HG02623 (cell line): Measurements from ENCODE around the gene ACSM6.
"Not testable (repeated sequence)": the region's sequence is repeated elsewhere in the genome, so short reads cannot be mapped to it uniquely, and the experiment has no call there.

Source experiments
- ATAC-seq: cut with Tn5 transposase; IDR thresholded peaks from one replicate; pipeline ENCODE4 v1.9.1; 2021; ENCODE audit warnings: moderate library complexity; ENCODE audit not compliant: unreplicated experiment

ACSM6 gene

GRCh38 chr10:95214369-95214768, 20.3 kb downstream of the ACSM6 start:
- ATAC-seq, result no peak

- ATAC-seq, result peak; percentile 79
Observed at GRCh38 chr10:95214793-95215192, 20.8 kb downstream of the ACSM6 start.

DNA sequence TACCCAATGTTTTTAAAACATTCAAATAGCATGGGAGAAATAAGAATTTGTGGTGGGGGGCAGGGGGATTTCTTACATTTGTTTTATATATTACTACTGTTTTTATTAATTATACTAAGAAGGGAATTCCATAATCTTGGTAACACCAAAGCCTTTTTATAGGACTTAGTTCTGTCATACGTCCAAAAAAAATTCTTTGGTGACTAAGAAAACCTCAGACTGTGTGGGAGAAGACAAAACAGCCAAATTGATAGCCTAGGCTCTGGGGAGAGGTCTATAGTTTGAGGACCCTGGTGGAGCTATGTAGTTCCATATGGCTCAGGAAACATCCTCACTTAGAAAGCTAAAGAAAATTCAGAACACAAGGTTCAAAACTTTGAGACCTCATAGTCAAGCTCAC, 23.4 kb downstream of the ACSM6 start:
- no peak for ATAC-seq

DNA sequence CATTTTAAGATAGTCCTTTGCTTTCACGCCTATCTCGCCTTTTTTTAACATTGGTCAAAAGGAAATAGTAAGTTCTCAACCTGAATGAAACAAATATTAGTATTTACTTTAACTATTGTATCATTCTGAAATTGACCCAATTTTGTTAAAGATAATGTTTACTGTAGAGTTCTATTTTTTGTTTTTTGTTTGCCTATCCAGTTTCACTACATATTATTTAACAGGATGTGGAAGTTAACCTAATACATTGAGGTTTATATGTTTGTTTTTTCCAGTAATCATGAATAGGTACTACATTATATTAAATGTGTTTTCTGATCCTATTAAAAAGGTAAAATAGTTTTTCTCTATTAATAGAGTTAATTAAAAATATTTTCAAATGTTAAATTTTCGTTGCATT, 26.5 kb downstream of the ACSM6 start:
- no peak for ATAC-seq

DNA sequence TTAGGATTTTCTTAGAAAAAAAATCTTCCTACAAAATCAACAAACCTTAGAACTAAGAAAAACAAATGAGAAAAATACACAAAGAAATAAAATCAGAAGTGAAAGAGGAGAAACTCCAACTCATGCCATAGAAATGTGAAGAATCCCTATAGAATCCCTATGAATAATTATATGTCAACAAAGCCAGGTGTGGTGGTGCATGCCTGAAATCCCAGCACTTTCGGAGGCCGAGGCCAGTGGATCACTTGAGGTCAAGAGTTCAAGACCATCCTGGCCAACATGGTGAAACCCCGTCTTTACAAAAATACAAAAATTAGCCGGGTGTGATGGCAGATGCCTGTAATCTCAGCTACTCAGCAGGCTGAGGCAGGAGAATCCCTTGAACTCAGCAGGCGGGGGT, 27.1 kb downstream of the ACSM6 start:
- no peak for ATAC-seq

DNA sequence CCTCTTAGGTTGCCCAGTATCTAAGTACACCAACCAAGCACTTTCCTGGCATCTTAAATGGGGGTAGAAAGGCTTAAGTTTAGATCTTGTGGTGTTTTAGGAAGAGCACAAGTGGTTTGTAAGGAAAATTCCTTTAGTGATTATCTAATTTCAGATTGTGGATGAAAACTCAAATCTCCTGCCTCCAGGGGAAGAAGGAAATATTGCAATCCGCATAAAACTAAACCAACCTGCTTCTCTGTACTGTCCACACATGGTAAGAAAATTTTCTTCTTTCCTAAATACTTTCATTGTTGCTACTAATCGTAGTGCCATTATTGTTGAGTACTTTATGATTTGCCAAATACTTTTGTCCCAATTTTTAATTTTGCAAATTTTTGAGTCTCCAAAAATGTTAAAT, 31.1 kb downstream of the ACSM6 start:
- ATAC-seq, result no peak

GRCh38 chr10:95228934-95229723, 35.1 kb downstream of the ACSM6 start:
- ATAC-seq, result not testable (repeated sequence)

DNA sequence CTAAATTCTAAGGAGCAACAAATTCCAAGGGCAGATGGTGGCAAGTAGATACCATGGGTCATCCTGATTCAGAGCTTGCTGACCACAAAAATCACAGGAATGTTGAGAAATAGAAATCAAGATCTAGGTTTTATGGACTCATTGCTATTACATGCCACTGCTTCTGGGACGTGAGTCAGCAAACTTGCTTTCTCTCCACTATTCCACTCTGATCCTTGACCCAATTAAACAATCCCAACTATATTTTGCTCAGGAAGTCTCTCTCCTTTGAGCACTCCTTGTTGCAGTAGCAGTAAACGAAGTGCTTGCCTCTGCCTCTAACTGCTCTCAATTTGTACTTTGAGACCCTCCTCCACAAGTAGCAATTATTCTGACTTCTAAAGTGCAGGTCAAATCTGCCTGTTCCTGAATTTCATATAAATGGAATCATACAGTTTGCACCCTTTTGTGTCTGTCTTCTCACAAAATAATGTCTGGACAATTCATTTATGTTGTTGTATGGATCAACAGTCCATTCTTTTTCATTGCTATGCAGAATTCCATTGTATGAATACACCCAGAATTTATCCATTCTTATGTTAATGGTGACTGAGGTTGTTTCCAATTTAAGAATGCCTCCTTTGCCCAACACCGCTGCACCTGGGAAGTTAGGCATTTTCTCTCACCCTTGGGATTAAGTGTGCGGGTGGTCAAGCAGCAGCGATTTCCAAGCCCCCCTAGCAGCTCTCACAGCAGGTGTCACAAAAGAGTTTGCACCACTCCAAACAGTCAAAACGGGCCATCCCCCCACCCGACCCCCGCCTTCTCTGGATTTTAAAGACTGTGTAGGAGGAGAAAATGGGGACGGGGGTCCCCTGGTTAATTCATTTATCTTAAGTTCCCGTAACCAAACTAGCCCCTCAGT, 35.9 kb downstream of the ACSM6 start:
- ATAC-seq, result no peak

DNA sequence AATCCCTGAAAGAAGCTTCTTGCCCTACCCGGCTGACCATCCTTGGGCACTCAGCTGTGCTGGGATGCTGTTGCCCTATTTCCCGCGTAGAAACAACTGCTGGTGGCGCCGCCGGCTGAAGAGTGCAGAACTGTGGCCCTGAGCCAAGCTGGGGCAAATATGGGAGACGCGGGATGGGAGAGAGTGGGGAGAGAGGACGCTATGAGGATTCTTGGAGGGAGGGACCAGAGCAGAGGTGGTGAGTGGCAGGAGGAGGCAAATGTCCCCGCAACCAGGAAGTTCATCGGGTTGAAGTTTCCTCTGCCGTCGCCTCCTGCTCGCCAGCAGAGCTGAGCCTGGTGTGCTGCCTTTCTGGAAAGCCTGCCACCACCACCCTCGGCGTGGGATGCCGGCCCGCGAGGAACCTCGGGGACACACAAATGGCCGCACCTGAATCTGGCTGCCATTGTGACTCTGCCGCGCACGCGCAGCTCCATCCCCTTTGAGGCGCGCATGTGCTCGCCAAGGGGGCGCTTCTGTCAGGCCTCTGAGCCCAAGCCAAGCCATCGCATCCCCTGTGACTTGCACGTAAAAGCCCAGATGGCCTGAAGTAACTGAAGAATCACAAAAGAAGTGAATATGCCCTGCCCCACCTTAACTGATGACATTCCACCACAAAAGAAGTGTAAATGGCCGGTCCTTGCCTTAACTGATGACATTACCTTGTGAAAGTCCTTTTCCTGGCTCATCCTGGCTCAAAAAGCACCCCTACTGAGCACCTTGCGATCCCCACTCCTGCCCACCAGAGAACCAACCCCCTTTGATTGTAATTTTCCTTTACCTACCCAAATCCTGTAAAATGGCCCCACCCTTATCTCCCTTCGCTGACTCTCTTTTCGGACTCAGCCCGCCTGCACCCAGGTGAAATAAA, 36.9 kb downstream of the ACSM6 start:
- peak; percentile 53 for ATAC-seq

DNA sequence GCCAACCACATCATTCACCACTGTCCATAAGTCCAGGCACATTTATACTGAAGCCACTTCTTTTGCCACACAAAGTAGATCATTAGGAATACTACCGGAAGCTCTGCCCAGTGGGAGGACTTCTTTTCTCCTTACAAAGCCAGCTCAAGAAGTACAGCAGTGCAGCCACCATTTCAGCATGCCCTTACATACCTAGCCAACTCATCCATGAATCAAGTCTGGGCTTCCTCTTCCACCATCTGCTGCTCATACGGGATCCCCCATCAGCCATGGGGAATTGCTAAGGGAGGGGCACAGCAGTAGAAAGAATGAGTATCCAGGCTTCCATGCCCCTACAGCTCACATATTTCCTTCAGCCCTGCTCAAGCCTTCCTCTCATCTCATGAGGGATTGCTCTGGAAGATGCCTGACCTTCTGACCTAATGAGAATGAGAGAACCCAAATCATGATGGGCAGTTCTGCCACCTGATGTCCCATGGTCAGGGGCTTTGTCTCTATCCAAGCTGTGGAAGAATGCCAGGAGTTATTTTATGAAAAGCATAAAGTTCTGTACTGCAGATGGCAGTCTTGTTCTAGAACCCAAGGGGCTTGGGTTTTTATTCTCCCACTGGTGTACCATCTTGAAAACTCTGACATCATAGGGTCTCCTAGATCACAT, 39.5 kb downstream of the ACSM6 start:
- no peak for ATAC-seq

DNA sequence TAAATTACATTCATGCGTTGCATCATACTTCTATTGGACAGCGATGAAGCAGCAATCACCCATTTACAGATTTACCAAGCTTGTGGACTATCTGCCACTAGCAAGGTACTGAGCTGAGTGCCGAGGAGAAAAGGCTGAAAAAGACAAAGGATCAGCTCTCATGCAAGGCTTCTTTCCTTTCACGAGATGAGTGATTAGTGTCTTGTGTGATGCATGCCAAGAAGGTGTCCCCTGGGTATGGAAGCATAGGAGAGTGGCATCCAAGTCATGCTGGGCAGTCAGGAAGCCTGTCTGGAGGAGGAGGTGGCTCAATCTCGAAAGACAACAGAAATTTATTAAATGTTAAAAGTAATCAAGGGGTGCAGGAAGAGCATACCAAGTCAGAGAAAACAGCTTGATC, 40.9 kb downstream of the ACSM6 start:
- ATAC-seq, result no peak

- ATAC-seq, result no peak
Observed at GRCh38 chr10:95235676-95236067, 41.6 kb downstream of the ACSM6 start.

DNA sequence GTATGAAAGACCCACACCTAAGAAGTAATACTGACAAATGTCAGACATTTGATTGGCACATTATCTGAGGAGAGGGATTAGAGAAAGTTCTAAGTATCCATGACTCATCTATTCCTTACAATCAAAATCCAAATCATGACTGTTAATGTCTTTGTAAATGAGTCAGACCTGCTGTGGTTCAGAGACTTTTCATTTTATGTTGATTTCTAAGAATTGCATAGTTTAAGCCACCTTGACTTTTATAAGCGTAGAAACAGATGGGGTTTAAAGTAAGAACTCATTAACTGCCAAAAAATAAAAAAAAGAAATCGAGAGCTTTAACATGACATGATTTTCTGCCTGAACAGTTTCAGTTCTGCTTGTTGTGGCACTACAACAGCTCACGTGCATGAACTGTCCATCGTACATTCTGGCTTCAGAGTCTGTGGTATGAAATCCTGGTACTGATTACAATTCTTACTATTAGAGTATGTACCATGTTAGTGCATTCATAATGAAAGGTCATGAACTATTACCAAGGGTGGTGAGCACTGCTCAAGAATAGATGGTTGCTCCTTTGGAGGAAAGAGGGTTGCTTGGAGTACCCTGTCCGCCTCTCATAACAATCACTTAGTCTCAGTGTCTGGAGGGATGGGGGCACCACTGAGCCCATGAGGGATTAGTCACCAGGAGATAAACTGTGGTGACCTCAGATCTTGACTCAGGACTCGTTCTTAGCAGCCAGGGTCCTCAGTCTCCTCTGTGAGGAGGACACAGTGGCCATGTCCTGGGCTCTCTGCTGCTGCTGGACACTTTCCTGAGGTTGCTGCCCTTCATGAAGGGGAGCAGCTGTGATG, 42.2 kb downstream of the ACSM6 start:
- peak; percentile 97 for ATAC-seq

- no peak for ATAC-seq
Observed at GRCh38 chr10:95237376-95238170, 43.5 kb downstream of the ACSM6 start.

- not testable (repeated sequence) for ATAC-seq
Observed at GRCh38 chr10:95240096-95240495, 46.1 kb downstream of the ACSM6 start.

DNA sequence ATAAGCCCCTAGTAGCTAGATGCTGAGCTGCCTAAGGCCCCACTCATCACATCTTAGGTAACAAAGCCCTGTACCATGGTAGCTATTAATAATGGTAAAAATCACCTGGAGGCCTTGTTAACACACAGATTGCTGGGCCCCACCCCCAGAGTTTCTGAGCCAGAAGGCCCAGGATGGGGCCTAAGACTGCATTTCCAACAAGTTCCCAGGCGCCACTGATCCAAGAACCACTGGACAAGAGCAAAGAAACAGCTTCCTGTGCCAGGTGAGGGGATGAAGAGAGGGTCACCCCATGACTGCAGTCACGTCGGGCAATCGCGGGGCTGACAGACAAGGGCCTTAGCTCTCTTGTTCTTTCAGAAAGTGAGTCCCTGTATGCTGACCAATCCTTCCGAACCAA, 46.8 kb downstream of the ACSM6 start:
- ATAC-seq, result no peak

- ATAC-seq, result no peak
Observed at GRCh38 chr10:95241533-95241932, 47.5 kb downstream of the ACSM6 start.

DNA sequence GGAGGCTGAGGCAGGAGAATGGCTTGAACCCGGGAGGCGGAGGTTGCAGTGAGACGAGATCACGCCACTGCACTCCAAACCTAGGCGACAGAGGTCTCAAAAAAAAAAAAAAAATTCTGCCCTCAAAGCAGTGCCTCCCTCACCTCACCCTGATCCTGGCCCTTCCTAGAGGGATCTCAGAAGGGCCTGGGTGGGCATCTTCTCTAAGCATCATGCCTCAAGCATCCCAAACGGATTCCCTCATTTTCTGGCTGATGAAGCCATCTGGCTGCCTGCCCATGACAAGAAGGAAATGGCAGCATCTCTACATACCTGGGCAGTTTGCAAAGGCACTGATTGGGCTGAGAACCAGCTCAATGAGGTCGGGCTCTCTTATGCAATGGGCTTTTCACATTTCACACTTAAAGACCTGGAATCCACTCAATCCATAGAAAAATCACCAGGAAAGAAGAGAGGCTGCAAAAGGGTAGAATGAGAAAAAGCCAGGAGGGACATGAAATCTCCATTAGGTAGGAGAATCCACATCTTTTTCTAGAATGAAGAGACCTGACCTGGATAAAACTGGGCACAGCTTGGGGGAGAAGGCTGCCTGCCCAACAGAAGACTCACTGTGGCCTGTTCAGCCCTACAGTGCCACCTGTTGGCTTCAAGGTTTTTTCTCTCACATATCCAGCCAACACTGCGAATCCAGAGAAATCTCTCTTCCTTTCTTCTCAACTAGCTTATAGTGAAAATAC, 48.7 kb downstream of the ACSM6 start:
- ATAC-seq, result no peak
